HUES6 (cell line): ENCODE measurements around the gene DNAJC30.
A peak's percentile ranks its signal among the peaks of the same experiment; 100 is the strongest.

Source experiments
- H3K27ac ChIP-seq: 2 replicates; pipeline ENCODE4 v1.7.0; 2013; ENCODE audit warnings: low read depth, mild to moderate bottlenecking, low read length, inconsistent platforms
- H3K27me3 ChIP-seq: 2 replicates; pipeline ENCODE4 v1.6.1; 2013; ENCODE audit warnings: low read length; ENCODE audit not compliant: control insufficient read depth, insufficient read depth
- H3K36me3 ChIP-seq: 2 replicates; pipeline ENCODE4 v1.6.1; 2013; ENCODE audit warnings: low read length; ENCODE audit not compliant: control insufficient read depth, insufficient read depth
- H3K4me1 ChIP-seq: 2 replicates; pipeline ENCODE4 v1.6.1; 2013; ENCODE audit warnings: low read length; ENCODE audit not compliant: control insufficient read depth, insufficient read depth
- H3K4me3 ChIP-seq: 2 replicates; pipeline ENCODE4 v1.5.1; 2013; ENCODE audit warnings: low read depth, low read length
- H3K9ac ChIP-seq: one replicate; pipeline ENCODE4 v1.6.1; 2013; ENCODE audit warnings: mild to moderate bottlenecking, low read length
- H3K9me3 ChIP-seq: 2 replicates; pipeline ENCODE4 v1.6.1; 2013; ENCODE audit warnings: low read depth, low read length; ENCODE audit not compliant: control insufficient read depth, insufficient read depth

Gene DNAJC30

GRCh38 chr7:73700069-73700423, 16.8 kb upstream of the DNAJC30 start:
- H3K4me3 ChIP-seq, result no peak overlapping the region
- peaks cover 14% of the 10 kb centered on the region for H3K4me1 ChIP-seq
- peaks cover 56% of the 10 kb centered on the region for H3K36me3 ChIP-seq
- no peaks in the 10 kb centered on the region for H3K27me3 ChIP-seq
- no peak overlapping the region for H3K27ac ChIP-seq
- no peak overlapping the region for H3K9ac ChIP-seq
- H3K9me3 ChIP-seq, result no peaks in the 10 kb centered on the region

- no peaks in the 10 kb centered on the region for H3K9me3 ChIP-seq
- no peak overlapping the region for H3K9ac ChIP-seq
- no peak overlapping the region for H3K27ac ChIP-seq
- no peak overlapping the region for H3K4me3 ChIP-seq
- H3K36me3 ChIP-seq, result peaks cover 61% of the 10 kb centered on the region
- peaks cover 13% of the 10 kb centered on the region for H3K4me1 ChIP-seq
- H3K27me3 ChIP-seq, result no peaks in the 10 kb centered on the region
These were observed 16.3 kb upstream of the DNAJC30 start for GRCh38 chr7:73699370-73700068.

GRCh38 chr7:73698410-73698809, 15.2 kb upstream of the DNAJC30 start:
- peaks cover 72% of the 10 kb centered on the region for H3K36me3 ChIP-seq

DNA sequence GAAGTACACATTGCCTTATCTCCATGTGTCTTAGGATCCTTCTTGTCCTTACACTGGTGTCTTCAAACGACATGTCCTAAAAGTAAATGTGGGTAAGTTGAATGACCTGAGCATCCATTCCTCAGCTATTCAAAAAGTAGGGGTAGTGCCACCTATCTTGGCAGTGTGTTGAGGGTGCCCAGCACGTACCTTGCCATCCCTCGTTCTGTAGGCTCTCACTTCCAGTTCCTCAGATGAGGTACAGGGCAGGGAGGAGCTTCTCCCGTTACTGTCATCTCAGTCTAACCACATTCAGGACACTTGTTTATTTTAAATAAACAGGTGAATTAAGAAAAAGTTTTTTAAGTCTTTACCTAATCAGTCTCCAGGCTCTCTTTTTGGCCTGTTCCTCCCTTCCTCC, 13.1 kb upstream of the DNAJC30 start:
- Histone ChIP-seq H3K9ac (no peak overlapping the region), H3K4me1 (no peaks in the 10 kb centered on the region), H3K4me3 (no peak overlapping the region), H3K9me3 (no peaks in the 10 kb centered on the region), H3K36me3 (peaks cover 89% of the 10 kb centered on the region), H3K27me3 (no peaks in the 10 kb centered on the region), H3K27ac (no peak overlapping the region)

More at GRCh38 chr7:73698410-73698809, 15.2 kb upstream of the DNAJC30 start:
- Histone ChIP-seq H3K9ac (no peak overlapping the region), H3K27ac (no peak overlapping the region), H3K4me1 (peaks cover 5% of the 10 kb centered on the region), H3K4me3 (no peak overlapping the region), H3K27me3 (no peaks in the 10 kb centered on the region), H3K9me3 (no peaks in the 10 kb centered on the region)

DNA sequence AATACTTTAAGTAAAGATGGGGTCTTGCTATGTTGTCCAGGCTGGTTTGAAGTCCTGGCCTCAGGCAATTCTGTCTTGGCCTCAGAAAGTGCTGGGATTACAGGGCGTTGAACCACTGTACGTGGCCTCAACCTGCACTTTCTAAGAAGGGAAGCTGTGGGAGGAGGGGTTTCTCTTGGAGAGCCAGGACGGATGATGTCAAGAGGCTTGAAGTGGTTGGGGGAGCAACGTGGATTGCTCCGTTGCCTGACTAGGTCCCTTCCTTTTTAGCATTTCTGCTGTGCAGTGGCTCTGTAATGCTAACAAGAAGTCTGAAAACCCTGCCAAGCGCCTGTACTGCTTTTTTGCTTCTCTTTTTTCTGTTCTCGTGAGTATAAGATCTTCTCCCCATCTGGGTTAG, 7.4 kb upstream of the DNAJC30 start:
- H3K36me3 ChIP-seq, result peaks cover 89% of the 10 kb centered on the region
- no peaks in the 10 kb centered on the region for H3K27me3 ChIP-seq
- H3K9me3 ChIP-seq, result no peaks in the 10 kb centered on the region
- no peak overlapping the region for H3K4me3 ChIP-seq
- H3K27ac ChIP-seq, result no peak overlapping the region
- H3K9ac ChIP-seq, result no peak overlapping the region
- H3K4me1 ChIP-seq, result no peaks in the 10 kb centered on the region

DNA sequence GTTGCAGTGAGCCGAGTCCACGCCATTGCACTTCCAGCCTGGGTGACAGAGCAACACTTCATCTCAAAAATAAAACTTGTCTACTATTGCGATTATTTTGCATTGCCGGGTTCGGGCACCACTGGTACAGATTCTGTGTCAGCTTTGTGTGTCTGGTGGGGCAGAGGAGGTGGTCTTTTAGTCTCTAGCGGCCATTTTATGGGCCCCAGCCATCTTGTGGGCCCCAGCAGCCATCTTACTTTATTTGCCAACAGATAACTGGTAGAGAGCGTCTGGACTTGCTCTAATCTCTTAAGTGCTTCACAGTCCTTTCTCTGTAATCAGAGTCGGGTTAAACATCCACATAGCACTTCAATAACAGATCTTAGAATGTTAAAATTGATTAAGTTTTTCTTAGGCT, 5.0 kb upstream of the DNAJC30 start:
- no peaks in the 10 kb centered on the region for H3K4me1 ChIP-seq
- no peaks in the 10 kb centered on the region for H3K27me3 ChIP-seq
- H3K4me3 ChIP-seq, result no peak overlapping the region
- H3K36me3 ChIP-seq, result peaks cover 70% of the 10 kb centered on the region
- no peak overlapping the region for H3K27ac ChIP-seq
- no peak overlapping the region for H3K9ac ChIP-seq
- H3K9me3 ChIP-seq, result no peaks in the 10 kb centered on the region

DNA sequence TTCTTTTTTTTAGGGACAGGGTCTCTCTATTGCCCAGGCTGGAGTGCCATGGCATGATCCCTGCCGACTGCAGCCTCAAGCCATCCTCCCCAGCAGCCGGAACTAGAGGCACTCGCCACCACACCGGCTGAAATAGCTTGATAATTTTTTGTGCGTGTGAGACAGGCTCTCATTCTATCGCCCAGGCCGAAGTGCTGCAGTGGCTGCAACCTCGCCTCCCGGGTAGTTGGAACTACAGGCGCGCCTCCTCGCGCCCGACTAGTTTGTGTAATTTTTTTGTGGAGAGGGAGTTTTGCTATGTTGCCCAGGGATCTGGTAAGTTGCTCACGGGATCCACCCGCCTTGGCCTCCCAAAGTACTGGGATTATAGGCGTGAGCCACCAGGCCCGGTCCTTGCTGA, 2.1 kb upstream of the DNAJC30 start:
- Histone ChIP-seq H3K36me3 (peaks cover 42% of the 10 kb centered on the region), H3K4me1 (peaks cover 12% of the 10 kb centered on the region; the same call in 1 of the 2 replicates), H3K9ac (no peak overlapping the region), H3K27me3 (no peaks in the 10 kb centered on the region), H3K9me3 (no peaks in the 10 kb centered on the region), H3K27ac (no peak overlapping the region), H3K4me3 (no peak overlapping the region)

- Histone ChIP-seq H3K9me3 (no peaks in the 10 kb centered on the region), H3K36me3 (peaks cover 34% of the 10 kb centered on the region), H3K27me3 (no peaks in the 10 kb centered on the region), H3K9ac (peak overlapping the region; percentile 93), H3K4me1 (peaks cover 12% of the 10 kb centered on the region; the same call in 1 of the 2 replicates), H3K27ac (peak overlapping the region; percentile 87), H3K4me3 (peak overlapping the region; percentile 93)
These were observed 788 bp upstream of the DNAJC30 start for GRCh38 chr7:73683788-73684693.

GRCh38 chr7:73682745-73683055, 553 bp downstream of the DNAJC30 start:
- H3K27me3 ChIP-seq, result no peaks in the 10 kb centered on the region
- H3K9ac ChIP-seq, result peak overlapping the region; percentile 89
- H3K27ac ChIP-seq, result peak overlapping the region; percentile 66; the same call in 1 of the 2 replicates
- H3K4me3 ChIP-seq, result peak overlapping the region; percentile 93
- H3K36me3 ChIP-seq, result peaks cover 33% of the 10 kb centered on the region
- no peaks in the 10 kb centered on the region for H3K9me3 ChIP-seq
- H3K4me1 ChIP-seq, result peaks cover 12% of the 10 kb centered on the region; the same call in 1 of the 2 replicates

DNA sequence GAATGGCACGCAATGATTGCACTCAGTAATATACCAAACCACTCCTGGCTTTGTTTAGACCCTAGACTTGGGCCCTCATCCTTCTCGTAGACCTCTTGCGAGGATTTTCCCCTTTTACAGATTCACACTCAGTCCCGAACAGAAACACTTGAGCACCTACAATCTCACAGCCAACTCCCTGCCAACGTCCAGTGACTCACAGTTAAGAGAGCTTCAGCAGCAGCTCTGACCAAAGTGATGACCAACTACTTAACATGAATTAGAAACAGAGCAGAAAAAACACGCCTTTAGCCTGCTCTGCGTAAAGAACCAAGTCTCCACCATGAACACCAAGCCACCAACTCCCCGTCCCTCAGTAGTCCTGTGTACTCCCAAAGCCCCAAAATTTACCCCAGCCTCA, 2.2 kb downstream of the DNAJC30 start:
- H3K9ac ChIP-seq, result no peak overlapping the region
- H3K4me3 ChIP-seq, result peak overlapping the region; percentile 37; the same call in 1 of the 2 replicates
- peaks cover 12% of the 10 kb centered on the region; the same call in 1 of the 2 replicates for H3K4me1 ChIP-seq
- no peaks in the 10 kb centered on the region for H3K9me3 ChIP-seq
- H3K27ac ChIP-seq, result no peak overlapping the region
- H3K36me3 ChIP-seq, result peaks cover 16% of the 10 kb centered on the region
- H3K27me3 ChIP-seq, result no peaks in the 10 kb centered on the region

GRCh38 chr7:73680501-73680900, 2.8 kb downstream of the DNAJC30 start:
- H3K4me3 ChIP-seq, result no peak overlapping the region
- H3K27ac ChIP-seq, result no peak overlapping the region

More at GRCh38 chr7:73680501-73680900, 2.8 kb downstream of the DNAJC30 start:
- peaks cover 16% of the 10 kb centered on the region for H3K36me3 ChIP-seq
- peaks cover 12% of the 10 kb centered on the region; the same call in 1 of the 2 replicates for H3K4me1 ChIP-seq
- H3K9me3 ChIP-seq, result no peaks in the 10 kb centered on the region
- H3K27me3 ChIP-seq, result no peaks in the 10 kb centered on the region
- no peak overlapping the region for H3K9ac ChIP-seq
